A673 (cell line): Measurements from ENCODE around the gene OR2T5. TPM values are rescaled to one million over a fixed set of nuclear protein-coding genes. Genes with fewer than 3 reads are reported as not detected.

Source experiments
- total RNA-seq: library from RNA; stranded (reverse); gene quantifications from 2 replicates; pipeline ENCODE4 v1.2.3, GENCODE V29; 2021

The OR2T5 gene
- total RNA-seq, 1 experiment from 2014 or later, result not detected

Other genes starting within 250 kb of the OR2T5 start
- not detected in 2 replicates for gene OR2T33, start 210.6 kb upstream of the OR2T5 start, total RNA-seq
- not detected in 2 replicates for gene OR2T12, start 185.2 kb upstream of the OR2T5 start, total RNA-seq
- not detected in 2 replicates for gene OR2M7, start 164.0 kb upstream of the OR2T5 start, total RNA-seq
- gene OR14C36, start 139.8 kb upstream of the OR2T5 start, total RNA-seq, result not detected in 2 replicates
- not detected in 2 replicates for gene OR2T4, start 126.9 kb upstream of the OR2T5 start, total RNA-seq
- gene OR2T6, start 112.8 kb upstream of the OR2T5 start, total RNA-seq, result not detected in 2 replicates
- gene OR2T1, start 85.5 kb upstream of the OR2T5 start, total RNA-seq, result not detected in 2 replicates
- not detected in 2 replicates for gene OR2T2, start 43.0 kb upstream of the OR2T5 start, total RNA-seq
- not detected in 2 replicates for gene OR2T3, start 15.2 kb upstream of the OR2T5 start, total RNA-seq
- not detected in 2 replicates for gene OR2G6, start 19.5 kb downstream of the OR2T5 start, total RNA-seq
- gene OR2T29, start 74.2 kb downstream of the OR2T5 start, total RNA-seq, result not detected in 2 replicates
- gene OR2T34, start 86.2 kb downstream of the OR2T5 start, total RNA-seq, result not detected in 2 replicates
- not detected in 2 replicates for gene OR2T10, start 109.1 kb downstream of the OR2T5 start, total RNA-seq
- not detected in 2 replicates for gene OR2T11, start 146.5 kb downstream of the OR2T5 start, total RNA-seq
- gene OR2T35, start 156.7 kb downstream of the OR2T5 start, total RNA-seq, result not detected in 2 replicates
- gene OR2T27, start 166.9 kb downstream of the OR2T5 start, total RNA-seq, result not detected in 2 replicates
- gene OR14I1, start 214.2 kb downstream of the OR2T5 start, total RNA-seq, result not detected in 2 replicates